Neutrophil (primary cell): Measurements from ENCODE around the gene URI1.

Experiments
- H3K27ac ChIP-seq: fragments of 200-600 bp; sonication (generic); 2 replicates; pipeline ENCODE4 v1.5.1; 2016; ENCODE audit warnings: mild to moderate bottlenecking, moderate library complexity
- H3K27me3 ChIP-seq: fragments of 200-600 bp; sonication (generic); 2 replicates; pipeline ENCODE4 v1.6.0; 2016; ENCODE audit warnings: mild to moderate bottlenecking
- H3K36me3 ChIP-seq: fragments of 200-600 bp; sonication (generic); 2 replicates; pipeline ENCODE4 v1.5.1; 2017
- H3K4me1 ChIP-seq, 2 experiments: fragments of 200-600 bp in 1 of 2; sonication (generic) in 1 of 2; 1 replicate in 1 of 2; 2 replicates in 1 of 2; pipeline versions ENCODE4 v1.5.1 to v1.6.1; 2013 to 2016; ENCODE audit warnings: low read depth in 1 of 2, low read length in 1 of 2, mild to moderate bottlenecking in 1 of 2, moderate library complexity in 1 of 2; ENCODE audit not compliant: control insufficient read depth in 1 of 2, insufficient read depth in 1 of 2
- H3K4me3 ChIP-seq, 2 experiments: fragments of 200-600 bp in 1 of 2; sonication (generic) in 1 of 2; 1 replicate in 1 of 2; 2 replicates in 1 of 2; pipeline ENCODE4 v1.5.1; 2013 to 2016; ENCODE audit warnings: low read depth in 1 of 2, low read length in 1 of 2, mild to moderate bottlenecking in 1 of 2, moderate library complexity in 1 of 2
- H3K9me3 ChIP-seq: fragments of 200-600 bp; sonication (generic); 2 replicates; pipeline ENCODE4 v1.5.1; 2016
- TF ChIP-seq, protein P1 (sequence below): fragments of 200-600 bp; sonication (generic); IDR thresholded peaks from 2 replicates; pipeline ENCODE4 v1.5.1; 2016; ENCODE audit warnings: antibody characterized with exemption

URI1 gene

DNA sequence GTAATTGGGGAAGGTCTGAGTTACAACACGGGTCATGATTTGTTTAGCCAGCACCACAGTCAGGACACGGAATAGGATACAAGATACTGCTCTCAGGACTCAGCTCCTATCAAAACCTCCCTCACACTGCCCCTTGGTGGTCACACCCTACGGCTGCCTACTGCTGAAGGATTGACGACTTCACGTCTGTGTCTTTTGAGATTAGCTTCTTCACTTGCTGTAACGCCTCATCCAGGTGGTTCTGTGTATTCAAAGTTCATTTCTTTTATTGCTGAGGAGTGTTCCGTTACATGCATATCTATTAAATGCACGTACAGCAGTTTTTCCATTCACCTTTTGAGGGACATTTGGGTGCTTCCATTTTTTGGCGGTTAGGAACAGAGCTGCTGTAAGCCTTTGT is 46.3 kb downstream of the URI1 start:
- H3K36me3 ChIP-seq: peaks cover 5% of the 10 kb centered on the region
- no peak overlapping the region for H3K4me3 ChIP-seq
- H3K9me3 ChIP-seq: peaks cover 4% of the 10 kb centered on the region
- TF ChIP-seq, protein P1, sequence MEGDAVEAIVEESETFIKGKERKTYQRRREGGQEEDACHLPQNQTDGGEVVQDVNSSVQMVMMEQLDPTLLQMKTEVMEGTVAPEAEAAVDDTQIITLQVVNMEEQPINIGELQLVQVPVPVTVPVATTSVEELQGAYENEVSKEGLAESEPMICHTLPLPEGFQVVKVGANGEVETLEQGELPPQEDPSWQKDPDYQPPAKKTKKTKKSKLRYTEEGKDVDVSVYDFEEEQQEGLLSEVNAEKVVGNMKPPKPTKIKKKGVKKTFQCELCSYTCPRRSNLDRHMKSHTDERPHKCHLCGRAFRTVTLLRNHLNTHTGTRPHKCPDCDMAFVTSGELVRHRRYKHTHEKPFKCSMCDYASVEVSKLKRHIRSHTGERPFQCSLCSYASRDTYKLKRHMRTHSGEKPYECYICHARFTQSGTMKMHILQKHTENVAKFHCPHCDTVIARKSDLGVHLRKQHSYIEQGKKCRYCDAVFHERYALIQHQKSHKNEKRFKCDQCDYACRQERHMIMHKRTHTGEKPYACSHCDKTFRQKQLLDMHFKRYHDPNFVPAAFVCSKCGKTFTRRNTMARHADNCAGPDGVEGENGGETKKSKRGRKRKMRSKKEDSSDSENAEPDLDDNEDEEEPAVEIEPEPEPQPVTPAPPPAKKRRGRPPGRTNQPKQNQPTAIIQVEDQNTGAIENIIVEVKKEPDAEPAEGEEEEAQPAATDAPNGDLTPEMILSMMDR: no peak
- H3K27ac ChIP-seq: no peak overlapping the region
- H3K4me1 ChIP-seq: no peaks in the 10 kb centered on the region
- H3K27me3 ChIP-seq: no peaks in the 10 kb centered on the region

DNA sequence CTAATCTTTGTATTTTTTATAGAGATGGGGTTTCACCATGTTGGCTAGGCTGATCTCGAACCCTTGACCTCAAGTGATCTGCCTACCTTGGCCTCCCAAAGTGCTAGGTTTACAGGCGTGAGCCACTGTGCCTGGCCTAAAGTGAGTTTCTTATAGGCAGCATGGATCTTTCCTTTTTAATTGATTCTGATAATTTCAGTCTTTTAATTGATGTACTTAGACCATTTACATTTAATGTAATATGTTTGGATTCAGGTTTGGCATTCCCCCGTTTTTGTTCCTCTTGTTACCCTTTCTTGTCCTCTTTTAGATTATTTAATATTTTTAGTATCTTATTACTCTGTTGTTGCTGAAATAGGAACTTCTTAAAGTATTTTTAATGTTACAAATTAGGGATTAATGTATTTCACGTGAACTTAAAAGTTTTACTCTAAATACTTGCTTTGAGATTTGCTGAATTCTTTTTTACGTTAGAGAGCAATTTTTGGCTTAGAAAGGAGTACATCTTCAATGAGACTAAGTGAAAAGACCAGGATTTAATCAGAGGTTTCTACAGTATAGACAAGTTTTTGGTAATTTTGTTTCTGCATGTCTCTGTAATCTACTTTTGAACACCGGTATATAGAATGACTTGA is 50.3 kb downstream of the URI1 start:
- peaks cover 4% of the 10 kb centered on the region for H3K9me3 ChIP-seq
- TF ChIP-seq, protein P1: no peak
- H3K27me3 ChIP-seq: no peaks in the 10 kb centered on the region
- H3K4me3 ChIP-seq: no peak overlapping the region
- no peaks in the 10 kb centered on the region for H3K4me1 ChIP-seq
- peaks cover 5% of the 10 kb centered on the region for H3K36me3 ChIP-seq
- no peak overlapping the region for H3K27ac ChIP-seq

DNA sequence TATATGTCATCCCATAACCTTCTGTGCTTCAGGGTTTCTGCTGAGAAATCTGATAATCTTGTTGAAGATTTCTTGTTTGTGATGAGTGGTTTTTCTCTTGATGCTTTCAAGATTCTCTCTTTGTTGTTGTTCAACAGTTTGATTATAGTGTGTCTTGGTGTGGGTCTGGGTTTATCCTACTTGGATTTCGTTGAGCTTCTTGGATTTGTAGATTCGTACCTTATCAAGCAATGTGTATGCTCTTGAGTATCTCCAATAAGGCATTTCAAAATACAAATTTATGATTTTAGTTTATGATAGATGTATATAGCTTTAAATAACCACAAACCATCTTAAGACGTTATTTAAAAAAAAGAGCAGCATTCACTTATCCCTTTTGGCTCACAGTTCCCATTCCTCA is 57.5 kb downstream of the URI1 start:
- H3K9me3 ChIP-seq: no peaks in the 10 kb centered on the region
- H3K36me3 ChIP-seq: no peaks in the 10 kb centered on the region
- no peaks in the 10 kb centered on the region for H3K27me3 ChIP-seq
- H3K27ac ChIP-seq: no peak overlapping the region
- TF ChIP-seq, protein P1: no peak
- H3K4me1 ChIP-seq: no peaks in the 10 kb centered on the region
- no peak overlapping the region for H3K4me3 ChIP-seq

DNA sequence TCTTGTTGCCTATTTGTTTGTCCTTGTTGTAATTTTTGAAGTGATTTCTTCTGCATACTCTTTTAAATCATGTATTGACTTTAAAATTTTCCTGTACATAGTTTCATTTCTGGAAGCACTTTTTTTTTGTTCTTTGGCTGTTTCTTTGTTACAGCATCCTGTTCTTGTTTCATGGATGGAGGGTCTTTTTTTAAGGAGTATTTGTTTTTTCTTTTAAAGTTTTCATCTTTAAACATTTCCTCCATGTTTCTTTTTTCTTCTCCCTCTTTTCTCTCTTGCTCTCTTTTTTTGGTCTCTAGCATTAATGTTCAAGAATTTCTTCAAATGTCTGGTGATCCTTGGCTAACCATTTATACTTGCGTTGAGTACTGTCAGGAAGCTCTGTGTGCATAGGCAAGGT is 58.8 kb downstream of the URI1 start:
- Histone ChIP-seq H3K9me3 (no peaks in the 10 kb centered on the region), H3K36me3 (no peaks in the 10 kb centered on the region), H3K4me1 (no peaks in the 10 kb centered on the region), H3K27me3 (no peaks in the 10 kb centered on the region), H3K4me3 (no peak overlapping the region), H3K27ac (no peak overlapping the region)
- TF ChIP-seq, protein P1: no peak

DNA sequence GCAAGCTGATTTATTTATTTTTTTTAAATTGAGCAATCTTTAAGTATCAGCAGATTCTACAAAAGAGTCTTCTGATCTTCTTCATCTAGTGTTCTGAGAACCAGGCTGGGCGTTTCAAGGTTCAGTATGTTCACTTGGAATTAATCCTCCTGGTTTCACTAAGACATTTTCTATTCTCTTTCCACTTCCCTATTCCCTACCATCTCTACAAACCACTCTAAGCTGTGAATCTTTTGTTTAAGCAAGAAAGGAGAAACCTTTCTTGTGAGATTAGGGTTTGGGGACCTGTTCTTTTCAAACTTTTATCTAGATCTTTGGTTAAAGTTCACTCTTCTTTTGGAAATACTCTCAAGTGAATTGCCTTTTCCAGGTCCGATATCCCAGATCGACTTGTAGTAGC is 59.3 kb downstream of the URI1 start:
- Histone ChIP-seq H3K36me3 (peaks cover 4% of the 10 kb centered on the region), H3K9me3 (no peaks in the 10 kb centered on the region), H3K27me3 (no peaks in the 10 kb centered on the region), H3K27ac (no peak overlapping the region), H3K4me3 (no peak overlapping the region), H3K4me1 (no peaks in the 10 kb centered on the region)
- TF ChIP-seq, protein P1: no peak
